Cortex of kidney (tissue), 1 donor: Measurements from ENCODE around the gene URM1.

Experiments
- DNase-seq: peaks from one replicate; lab custom pipeline; 2025; lab: John Stamatoyannopoulos, UW

The URM1 gene

GRCh38 chr9:128349125-128349524 lies 22.0 kb upstream of the URM1 start:
- DNase-seq, result no peak

GRCh38 chr9:128349772-128350171 lies 21.4 kb upstream of the URM1 start:
- no peak for DNase-seq

- no peak for DNase-seq
Observed at GRCh38 chr9:128355451-128355850, 15.7 kb upstream of the URM1 start.

GRCh38 chr9:128358090-128358489 lies 13.1 kb upstream of the URM1 start:
- DNase-seq, result no peak

- no peak for DNase-seq
Observed at GRCh38 chr9:128358861-128359260, 12.3 kb upstream of the URM1 start.

GRCh38 chr9:128360826-128361225 lies 10.3 kb upstream of the URM1 start:
- DNase-seq, result no peak

GRCh38 chr9:128361296-128361985 lies 9.7 kb upstream of the URM1 start:
- DNase-seq, result no peak

GRCh38 chr9:128361986-128362646 lies 9.1 kb upstream of the URM1 start:
- DNase-seq, result no peak

GRCh38 chr9:128362774-128363173 lies 8.4 kb upstream of the URM1 start:
- DNase-seq, result no peak

- no peak for DNase-seq
Observed at GRCh38 chr9:128365525-128365924, 5.6 kb upstream of the URM1 start.

GRCh38 chr9:128369024-128369706 lies 2.0 kb upstream of the URM1 start:
- no peak for DNase-seq

- no peak for DNase-seq
Observed at GRCh38 chr9:128370367-128370751, 815 bp upstream of the URM1 start.

- no peak for DNase-seq
Observed at GRCh38 chr9:128371630-128372117, 500 bp downstream of the URM1 start.

GRCh38 chr9:128372188-128372641 lies 1.0 kb downstream of the URM1 start:
- no peak for DNase-seq

- no peak for DNase-seq
Observed at GRCh38 chr9:128372784-128373183, 1.6 kb downstream of the URM1 start.

GRCh38 chr9:128374221-128374675 lies 3.1 kb downstream of the URM1 start:
- no peak for DNase-seq

GRCh38 chr9:128375865-128376264 lies 4.7 kb downstream of the URM1 start:
- DNase-seq, result no peak

GRCh38 chr9:128382261-128382660 lies 11.1 kb downstream of the URM1 start:
- DNase-seq, result no peak

GRCh38 chr9:128383007-128383753 lies 12.0 kb downstream of the URM1 start:
- DNase-seq, result no peak

GRCh38 chr9:128383791-128384190 lies 12.6 kb downstream of the URM1 start:
- no peak for DNase-seq

GRCh38 chr9:128384801-128385495 lies 13.8 kb downstream of the URM1 start:
- DNase-seq, result no peak
